IPS-NIHi11 (cell line): Measurements from ENCODE around the gene MAML3.

ENCODE experiments used
- DNase-seq: peaks from one replicate; pipeline ENCODE4 v3.0.0; 2012; ENCODE audit warnings: mixed read lengths, low spot score

Gene MAML3

GRCh38 chr4:139781066-139781465 lies 372.9 kb downstream of the MAML3 start:
- no peak for DNase-seq

- DNase-seq: no peak
Measured at GRCh38 chr4:139779691-139780090, 374.3 kb downstream of the MAML3 start.

GRCh38 chr4:139777757-139778156 lies 376.2 kb downstream of the MAML3 start:
- no peak for DNase-seq

- DNase-seq: no peak
Measured at GRCh38 chr4:139776235-139776634, 377.7 kb downstream of the MAML3 start.

GRCh38 chr4:139774759-139775487 lies 379.1 kb downstream of the MAML3 start:
- DNase-seq: no peak

GRCh38 chr4:139773560-139774318 lies 380.2 kb downstream of the MAML3 start:
- no peak for DNase-seq

- no peak for DNase-seq
Measured at GRCh38 chr4:139770361-139770760, 383.6 kb downstream of the MAML3 start.

GRCh38 chr4:139769364-139769763 lies 384.6 kb downstream of the MAML3 start:
- DNase-seq: no peak

GRCh38 chr4:139768896-139769295 lies 385.1 kb downstream of the MAML3 start:
- peak; percentile 45 for DNase-seq

- no peak for DNase-seq
Measured at GRCh38 chr4:139768366-139768765, 385.6 kb downstream of the MAML3 start.

GRCh38 chr4:139767585-139767984 lies 386.4 kb downstream of the MAML3 start:
- DNase-seq: no peak

GRCh38 chr4:139767168-139767567 lies 386.8 kb downstream of the MAML3 start:
- no peak for DNase-seq

- DNase-seq: no peak
Measured at GRCh38 chr4:139764686-139765310, 389.2 kb downstream of the MAML3 start.

GRCh38 chr4:139764182-139764581 lies 389.8 kb downstream of the MAML3 start:
- no peak for DNase-seq

- no peak for DNase-seq
Measured at GRCh38 chr4:139763672-139764071, 390.3 kb downstream of the MAML3 start.

- DNase-seq: no peak
Measured at GRCh38 chr4:139763205-139763604, 390.8 kb downstream of the MAML3 start.

GRCh38 chr4:139762720-139763119 lies 391.3 kb downstream of the MAML3 start:
- no peak for DNase-seq

- DNase-seq: peak; percentile 31
Measured at GRCh38 chr4:139761461-139761860, 392.5 kb downstream of the MAML3 start.

GRCh38 chr4:139760567-139760966 lies 393.4 kb downstream of the MAML3 start:
- no peak for DNase-seq

GRCh38 chr4:139759097-139759496 lies 394.9 kb downstream of the MAML3 start:
- DNase-seq: no peak

GRCh38 chr4:139756391-139757180 lies 397.4 kb downstream of the MAML3 start:
- DNase-seq: no peak

- DNase-seq: no peak
Measured at GRCh38 chr4:139754938-139755337, 399.0 kb downstream of the MAML3 start.
